COR-L47 (cell line): Measurements from ENCODE around the gene MARK1.
"Not testable (repeated sequence)": the region's sequence is repeated elsewhere in the genome, so short reads cannot be mapped to it uniquely, and the experiment has no call there.

ENCODE experiments used
- DNase-seq: peaks from one replicate; lab custom pipeline; 2025; lab: John Stamatoyannopoulos, UW

The MARK1 gene

GRCh38 chr1:220611100-220611499, 83.2 kb downstream of the MARK1 start:
- DNase-seq: not testable (repeated sequence)

DNA sequence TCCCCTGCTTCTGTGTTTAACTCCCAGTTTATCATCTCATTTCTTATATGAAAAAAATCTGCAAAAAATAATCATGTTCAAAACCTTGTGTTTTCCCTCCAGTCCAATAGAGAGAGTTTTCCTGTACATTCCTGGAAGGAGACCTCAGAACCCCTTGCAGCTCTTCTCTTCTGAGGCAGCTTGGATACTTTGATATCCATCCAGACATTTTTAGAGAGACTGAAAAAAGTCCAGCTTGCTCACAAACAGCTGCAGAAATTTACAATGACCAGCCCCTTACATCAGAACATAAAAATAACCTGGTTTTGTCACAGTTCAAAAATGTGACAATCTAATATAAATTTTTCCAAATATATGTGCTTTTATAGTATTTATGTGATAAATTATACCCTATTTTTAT, 88.9 kb downstream of the MARK1 start:
- DNase-seq: no peak

DNA sequence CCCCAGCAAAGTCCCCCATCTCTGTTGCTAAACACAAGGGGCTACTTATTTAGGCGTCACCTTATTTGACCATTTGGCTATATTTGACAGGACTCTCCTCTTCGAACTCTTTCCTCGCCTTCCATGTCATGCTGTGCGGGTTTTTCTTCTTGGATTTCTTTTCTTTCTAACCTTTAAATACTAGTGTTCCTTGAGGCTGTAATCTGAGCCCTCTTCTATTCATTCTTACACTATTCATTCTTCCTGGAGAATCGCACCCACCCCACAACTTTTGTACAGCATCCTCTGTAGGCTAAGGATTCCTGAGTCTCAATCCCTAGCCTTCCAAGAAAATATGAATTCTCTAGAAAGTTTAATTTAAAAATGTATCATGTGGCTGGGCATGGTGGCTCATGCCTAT, 100.5 kb downstream of the MARK1 start:
- DNase-seq: no peak

- DNase-seq: no peak
Observed at GRCh38 chr1:220631238-220631815, 103.4 kb downstream of the MARK1 start.

GRCh38 chr1:220637759-220638158, 109.8 kb downstream of the MARK1 start:
- DNase-seq: no peak

DNA sequence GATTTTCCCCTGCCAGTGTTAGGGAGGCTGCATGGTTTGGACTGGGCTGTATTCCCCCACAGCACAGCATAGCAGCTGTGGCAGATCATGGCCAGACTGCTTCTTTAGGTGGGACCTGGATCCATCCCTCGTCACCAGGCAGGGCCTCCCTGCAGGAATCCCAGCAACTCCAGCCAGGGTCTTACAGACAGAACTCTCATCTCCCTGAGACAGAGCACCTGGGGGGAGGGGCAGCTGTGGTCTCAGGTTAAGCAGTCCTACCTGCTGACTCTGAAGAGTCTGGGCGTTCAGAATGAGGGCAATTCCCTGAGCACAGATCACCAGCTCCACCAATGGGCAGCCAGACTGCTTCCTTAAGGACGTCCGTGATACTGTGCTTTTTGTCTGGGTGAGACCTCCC, 114.3 kb downstream of the MARK1 start:
- DNase-seq: no peak

DNA sequence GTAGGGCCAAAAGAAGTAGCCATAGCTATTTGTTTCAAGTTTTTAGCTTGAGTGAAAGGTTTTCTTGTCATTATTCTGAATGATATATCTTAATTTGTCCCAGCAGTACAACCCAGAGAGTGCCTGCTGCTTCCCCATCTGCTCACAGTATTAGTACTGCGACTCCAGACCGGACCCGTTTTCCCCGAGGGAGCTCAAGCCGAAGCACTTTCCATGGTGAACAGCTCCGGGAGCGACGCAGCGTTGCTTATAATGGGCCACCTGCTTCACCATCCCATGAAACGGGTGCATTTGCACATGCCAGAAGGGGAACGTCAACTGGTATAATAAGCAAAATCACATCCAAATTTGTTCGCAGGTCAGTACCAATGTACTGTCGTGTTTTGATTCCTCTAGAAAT, 125.1 kb downstream of the MARK1 start:
- no peak for DNase-seq

- no peak for DNase-seq
Observed at GRCh38 chr1:220655509-220655908, 127.6 kb downstream of the MARK1 start.

DNA sequence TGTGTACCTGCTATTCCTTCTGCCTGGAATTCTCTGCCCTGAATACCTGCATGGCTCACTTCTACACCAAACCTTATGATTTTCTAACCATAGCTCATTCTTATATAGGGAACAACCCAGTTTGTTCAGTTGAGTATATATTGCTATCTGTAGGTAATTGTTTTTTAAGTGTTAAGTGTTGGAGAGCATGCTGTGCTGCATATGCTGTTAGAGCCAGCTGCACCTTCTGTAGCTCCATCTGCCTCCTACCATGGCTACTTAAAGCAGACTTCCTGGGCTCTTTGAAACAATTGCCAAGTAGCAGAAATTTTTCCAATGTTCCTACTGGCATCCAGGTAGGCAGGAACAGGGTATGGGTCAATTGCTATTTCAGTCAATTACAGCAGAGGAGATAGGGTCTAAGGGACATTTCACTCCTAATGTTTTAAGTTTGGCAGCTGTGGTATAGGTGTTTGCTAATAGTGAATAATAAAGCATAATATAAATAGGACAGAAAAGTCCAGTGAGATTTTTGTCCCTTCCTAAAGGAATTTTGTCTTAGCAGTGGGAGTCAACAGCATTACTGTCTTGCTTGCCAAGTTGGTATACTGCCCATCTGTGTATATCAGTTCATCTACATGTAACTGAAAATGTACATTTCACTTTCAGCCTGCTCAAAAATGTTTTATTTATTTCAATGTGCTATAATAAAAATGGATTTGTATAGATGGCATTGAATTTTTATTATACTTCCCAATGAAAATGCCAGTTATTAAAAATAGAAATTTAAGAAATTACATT, 128.2 kb downstream of the MARK1 start:
- DNase-seq: no peak

DNA sequence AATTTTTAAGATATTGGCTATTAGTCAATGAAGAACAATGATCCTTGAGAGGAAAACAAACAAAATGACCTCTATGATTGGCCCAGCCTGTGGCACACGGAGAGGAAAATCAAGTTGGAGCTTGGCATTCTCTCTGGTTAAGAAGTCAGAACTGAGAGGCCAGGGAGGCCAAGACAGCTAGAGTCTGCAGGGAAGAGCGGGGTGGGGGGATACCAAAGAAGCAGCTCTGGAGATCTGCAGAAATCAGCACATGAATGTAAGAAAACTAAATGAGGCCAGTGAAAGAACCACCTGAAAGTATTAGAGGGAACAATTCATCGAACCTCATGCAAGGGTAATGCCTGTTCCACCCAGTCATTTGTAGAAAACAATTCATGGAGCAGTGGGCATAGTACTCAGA, 138.4 kb downstream of the MARK1 start:
- no peak for DNase-seq

DNA sequence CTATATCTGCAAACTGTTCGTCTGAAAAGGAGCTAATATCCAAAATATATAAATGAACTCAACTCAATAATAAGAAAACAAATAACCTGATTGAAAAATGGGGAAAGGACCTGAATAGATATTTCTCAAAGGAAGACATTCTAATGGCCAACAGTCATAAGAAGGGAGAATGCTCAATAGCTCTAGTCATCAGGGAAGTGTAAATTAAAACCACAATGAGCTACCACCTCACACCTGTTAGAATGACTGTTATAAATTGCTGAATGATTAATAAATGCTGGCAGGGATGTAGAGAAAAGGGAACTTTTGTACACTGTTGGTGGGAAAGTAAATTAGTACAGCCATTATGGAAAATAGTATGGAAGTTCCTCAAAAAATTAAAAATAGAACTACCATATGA, 141.1 kb downstream of the MARK1 start:
- no peak for DNase-seq

DNA sequence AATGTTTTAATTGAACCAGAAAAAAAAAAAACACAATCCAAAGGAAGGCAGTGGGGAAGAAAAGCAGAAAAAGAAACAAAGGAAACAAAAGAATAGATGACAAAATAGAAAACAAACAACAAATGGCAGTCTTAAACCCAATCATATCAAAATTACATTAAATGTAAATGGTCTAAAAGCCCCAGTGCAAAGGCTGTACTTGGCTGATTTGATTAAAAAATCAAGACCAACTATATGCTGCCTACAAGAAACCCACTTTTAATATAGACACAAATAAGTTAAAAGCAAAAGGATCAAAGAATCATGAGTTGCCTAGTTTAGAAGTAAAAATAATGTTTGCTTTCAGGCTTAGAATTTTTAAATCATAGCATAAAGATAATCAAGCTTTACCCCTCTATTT, 142.4 kb downstream of the MARK1 start:
- DNase-seq: no peak

DNA sequence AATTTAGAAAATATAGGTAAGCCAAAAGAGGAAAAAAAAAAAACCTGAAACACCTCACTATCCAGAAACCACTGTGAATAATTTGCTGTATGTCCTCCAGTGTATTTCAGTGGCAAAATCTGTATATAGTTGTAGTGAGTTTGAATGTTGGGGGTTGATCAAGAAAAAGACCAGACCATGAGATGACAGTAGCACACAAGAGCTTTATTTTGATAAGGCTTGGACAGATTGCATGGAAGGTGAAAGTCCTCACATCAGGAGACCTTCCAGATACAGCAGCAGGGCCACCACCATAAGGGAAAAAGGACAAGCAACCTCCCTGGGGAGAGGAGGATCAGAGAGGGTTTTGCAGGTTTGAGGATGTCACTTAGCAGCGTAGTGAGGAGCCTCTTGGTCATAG, 146.0 kb downstream of the MARK1 start:
- no peak for DNase-seq

- no peak for DNase-seq
Observed at GRCh38 chr1:220677251-220677650, 149.3 kb downstream of the MARK1 start.

- DNase-seq: peak; percentile 28
Observed at GRCh38 chr1:220680085-220680687, 152.2 kb downstream of the MARK1 start.

- no peak for DNase-seq
Observed at GRCh38 chr1:220681220-220681880, 153.4 kb downstream of the MARK1 start.

DNA sequence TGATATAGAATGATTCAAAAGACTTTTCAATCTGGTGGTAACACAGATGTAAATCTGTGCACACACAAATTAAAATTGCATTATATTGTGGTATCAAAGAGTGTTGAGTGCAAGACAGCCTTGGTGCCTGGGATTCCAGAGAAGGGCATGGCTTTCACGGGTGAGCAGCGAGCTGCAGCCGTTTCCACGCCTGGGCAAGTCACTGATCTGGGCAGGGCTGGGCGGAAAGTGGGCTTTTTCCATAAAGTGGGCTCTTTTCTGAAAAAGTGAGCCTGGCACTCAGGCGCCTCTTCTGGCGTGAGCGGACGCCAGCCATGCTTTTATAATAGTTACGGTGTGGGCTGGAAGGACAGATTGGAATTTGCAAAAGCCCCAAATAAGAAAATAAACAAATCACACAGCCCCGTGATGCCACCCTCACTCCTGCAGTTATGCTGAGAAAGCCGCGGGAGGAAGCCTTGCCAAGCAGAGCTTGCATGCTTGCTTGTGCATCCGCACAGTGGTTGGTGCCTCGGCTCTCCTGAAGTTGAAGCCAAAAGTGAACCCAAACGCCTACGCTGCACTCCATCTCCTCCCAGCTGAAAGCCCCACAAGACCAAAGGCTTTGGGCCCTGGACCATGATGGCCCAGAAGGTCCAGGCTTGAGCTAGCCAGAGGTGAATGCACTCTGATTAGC, 155.1 kb downstream of the MARK1 start:
- DNase-seq: no peak

- not testable (repeated sequence) for DNase-seq
Observed at GRCh38 chr1:220683716-220684115, 155.8 kb downstream of the MARK1 start.

GRCh38 chr1:220684890-220685289, 157.0 kb downstream of the MARK1 start:
- DNase-seq: no peak

DNA sequence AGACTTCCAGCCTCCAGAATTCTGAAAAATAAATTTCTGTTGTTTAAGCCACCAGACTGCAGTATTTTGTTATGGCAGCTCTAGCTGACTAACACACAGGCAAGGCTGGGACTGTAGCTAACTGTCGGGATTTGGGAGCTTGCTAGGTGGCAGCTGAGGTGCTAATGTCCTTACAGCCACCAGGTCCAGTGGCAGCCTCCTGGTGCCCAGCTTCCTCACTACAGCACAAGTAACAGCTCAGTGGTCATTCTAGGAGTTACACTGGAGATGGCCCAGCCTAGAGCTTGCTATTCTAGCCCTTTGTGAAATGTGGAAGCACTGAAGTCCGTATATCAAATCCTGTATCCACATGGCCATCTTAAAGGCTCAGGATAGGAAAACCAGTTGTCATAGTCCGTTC, 157.9 kb downstream of the MARK1 start:
- no peak for DNase-seq

GRCh38 chr1:220687809-220688208, 159.9 kb downstream of the MARK1 start:
- DNase-seq: no peak

- DNase-seq: no peak
Observed at GRCh38 chr1:220689666-220690065, 161.7 kb downstream of the MARK1 start.
